Measurements from ENCODE around the gene UGT2B10. TPM values are rescaled to one million over a fixed set of nuclear protein-coding genes. Genes with fewer than 3 reads are reported as not detected.

Gene UGT2B10
- total and polyA plus RNA-seq, 8 donors: 0.10 to 0.23 TPM; not detected in 6

GRCh38 chr4:68861057-68861456, 45.3 kb downstream of the UGT2B10 start:
- Histone ChIP-seq H3K4me3 (no peak overlapping the region), H3K27ac (no peak overlapping the region), H3K36me3 (no peaks in the 10 kb centered on the region), H3K27me3 (no peaks in the 10 kb centered on the region), H3K4me1 (peaks cover 0 to 2% of the 10 kb centered on the region in 2 donors), H3K9me3 (peaks cover 0 to 19% of the 10 kb centered on the region in 2 donors)
- no peak for DNase-seq
- ATAC-seq: no peak
- TF ChIP-seq, protein P1, sequence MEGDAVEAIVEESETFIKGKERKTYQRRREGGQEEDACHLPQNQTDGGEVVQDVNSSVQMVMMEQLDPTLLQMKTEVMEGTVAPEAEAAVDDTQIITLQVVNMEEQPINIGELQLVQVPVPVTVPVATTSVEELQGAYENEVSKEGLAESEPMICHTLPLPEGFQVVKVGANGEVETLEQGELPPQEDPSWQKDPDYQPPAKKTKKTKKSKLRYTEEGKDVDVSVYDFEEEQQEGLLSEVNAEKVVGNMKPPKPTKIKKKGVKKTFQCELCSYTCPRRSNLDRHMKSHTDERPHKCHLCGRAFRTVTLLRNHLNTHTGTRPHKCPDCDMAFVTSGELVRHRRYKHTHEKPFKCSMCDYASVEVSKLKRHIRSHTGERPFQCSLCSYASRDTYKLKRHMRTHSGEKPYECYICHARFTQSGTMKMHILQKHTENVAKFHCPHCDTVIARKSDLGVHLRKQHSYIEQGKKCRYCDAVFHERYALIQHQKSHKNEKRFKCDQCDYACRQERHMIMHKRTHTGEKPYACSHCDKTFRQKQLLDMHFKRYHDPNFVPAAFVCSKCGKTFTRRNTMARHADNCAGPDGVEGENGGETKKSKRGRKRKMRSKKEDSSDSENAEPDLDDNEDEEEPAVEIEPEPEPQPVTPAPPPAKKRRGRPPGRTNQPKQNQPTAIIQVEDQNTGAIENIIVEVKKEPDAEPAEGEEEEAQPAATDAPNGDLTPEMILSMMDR (IDR thresholded peaks at IDR 0.05): no peak
- intact Hi-C loops (cut with DNase I): no loop called here

DNA sequence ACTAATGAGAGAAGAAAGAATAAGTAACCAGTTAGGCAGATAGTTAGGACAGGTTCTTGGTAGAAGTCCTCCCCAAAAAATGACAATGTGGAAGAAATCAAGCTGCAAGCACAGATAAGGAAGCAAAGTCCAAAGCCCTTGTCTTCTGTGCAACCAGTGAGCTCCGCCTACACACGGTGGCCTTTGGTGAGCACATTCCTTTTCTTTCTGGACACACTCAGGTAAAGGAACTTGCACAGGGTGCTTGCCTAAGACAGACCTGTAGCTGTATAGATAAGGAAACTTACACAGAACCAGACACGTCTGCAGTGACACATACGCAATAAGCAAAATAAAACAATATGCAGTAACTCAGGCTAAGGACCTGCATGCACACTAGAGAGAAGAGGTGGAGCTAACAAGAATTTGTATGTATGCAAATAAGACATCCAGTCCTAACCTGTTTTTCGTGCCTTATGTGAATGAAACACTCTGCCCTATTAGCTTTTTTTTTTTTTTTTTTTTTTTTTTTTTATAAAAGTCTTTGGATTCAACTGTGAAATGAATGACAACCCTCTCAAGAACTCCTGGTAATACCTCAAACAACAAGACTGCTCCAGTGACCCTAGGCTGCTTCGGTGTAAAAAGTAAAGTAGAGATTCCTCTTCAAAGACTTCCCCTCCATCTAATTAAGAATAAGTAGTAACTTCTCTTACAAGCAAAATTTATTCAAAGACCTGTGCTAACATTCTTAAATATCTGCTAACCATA, 48.8 kb downstream of the UGT2B10 start:
- H3K4me3 ChIP-seq: no peak overlapping the region
- H3K9me3 ChIP-seq: no peaks in the 10 kb centered on the region
- intact Hi-C loops (cut with DNase I): no loop called here
- H3K4me1 ChIP-seq: peaks cover 0 to 2% of the 10 kb centered on the region in 2 donors
- H3K27me3 ChIP-seq: no peaks in the 10 kb centered on the region
- no peaks in the 10 kb centered on the region for H3K36me3 ChIP-seq
- H3K27ac ChIP-seq: peak overlapping the region; percentile 1 to 36
- DNase-seq: peak in 2 of 4 donors; percentile 24 to 34
- TF ChIP-seq, protein P1 (IDR thresholded peaks at IDR 0.05): no peak
- peak; percentile 90 for ATAC-seq

- TF ChIP-seq, protein P1 (IDR thresholded peaks at IDR 0.05): no peak
- DNase-seq (no peak), ATAC-seq (peak; percentile 87)
- Histone ChIP-seq H3K4me1 (peaks cover 0 to 2% of the 10 kb centered on the region in 2 donors), H3K9me3 (no peaks in the 10 kb centered on the region), H3K27ac (peak overlapping the region in 1 of 2 donors; percentile 36), H3K4me3 (no peak overlapping the region), H3K27me3 (no peaks in the 10 kb centered on the region), H3K36me3 (no peaks in the 10 kb centered on the region)
- intact Hi-C loops (cut with DNase I): no loop called here
Measured at GRCh38 chr4:68865188-68865638, 49.4 kb downstream of the UGT2B10 start.

GRCh38 chr4:68865760-68866159, 50.0 kb downstream of the UGT2B10 start:
- TF ChIP-seq, protein P1 (IDR thresholded peaks at IDR 0.05): no peak
- intact Hi-C loops (cut with DNase I): no loop called here
- no peaks in the 10 kb centered on the region for H3K27me3 ChIP-seq
- peaks cover 0 to 2% of the 10 kb centered on the region in 2 donors for H3K4me1 ChIP-seq
- peak overlapping the region in 1 of 2 donors; percentile 36 for H3K27ac ChIP-seq
- DNase-seq (peak in 1 of 4 donors; percentile 6), ATAC-seq (no peak)
- H3K4me3 ChIP-seq: no peak overlapping the region
- H3K9me3 ChIP-seq: no peaks in the 10 kb centered on the region
- H3K36me3 ChIP-seq: no peaks in the 10 kb centered on the region

- Histone ChIP-seq H3K4me3 (no peak overlapping the region), H3K36me3 (no peaks in the 10 kb centered on the region), H3K4me1 (peaks cover 0 to 5% of the 10 kb centered on the region in 2 donors), H3K27ac (no peak overlapping the region), H3K9me3 (no peaks in the 10 kb centered on the region), H3K27me3 (no peaks in the 10 kb centered on the region)
- TF ChIP-seq, protein P1 (IDR thresholded peaks at IDR 0.05): no peak
- no peak for DNase-seq
- no peak for ATAC-seq
- intact Hi-C loops (cut with DNase I): no loop called here
Measured at GRCh38 chr4:68869274-68869773, 53.5 kb downstream of the UGT2B10 start.
